ENCODE data around the gene TDRD12. TPM values are rescaled to one million over a fixed set of nuclear protein-coding genes. Genes with fewer than 3 reads are reported as not detected.

The TDRD12 gene
- total and polyA plus RNA-seq, 2 experiments from 2014 or later, result 0.68 to 2.8 TPM

DNA sequence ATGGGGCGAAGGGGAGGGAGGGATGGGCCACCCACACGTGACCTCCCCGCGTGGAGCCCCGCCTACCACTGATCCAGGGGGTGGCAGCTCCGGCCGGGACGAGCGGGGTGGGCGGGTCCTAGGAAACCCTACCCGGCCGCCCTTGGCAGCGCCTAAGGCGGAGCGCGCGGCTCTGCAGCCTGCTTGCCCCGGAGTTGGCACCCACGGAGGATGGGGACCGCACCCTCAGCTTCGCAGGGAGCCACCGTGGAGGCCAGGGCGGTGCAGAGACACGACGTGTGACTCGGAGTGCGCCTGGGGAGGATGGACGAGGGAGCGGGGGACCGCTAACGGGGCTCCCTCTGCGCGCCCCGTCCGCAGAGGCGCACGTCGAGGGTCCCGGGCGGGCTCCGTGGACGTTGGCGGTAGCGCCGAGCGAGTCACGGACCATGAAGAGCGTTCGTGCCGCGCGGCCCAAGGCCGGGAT, 43.8 kb upstream of the TDRD12 start, which contains the start of gene RGS9BP:
Gene RGS9BP (plus strand): TSS at position 129 of the 466 bp plus-strand sequence. CDS start 416 bp downstream, outside the sequence.
- TF ChIP-seq EZH2 (IDR thresholded peaks at IDR 0.05; ENCODE audit: low read depth, unreplicated experiment) (peak; percentile 40), JUNB (IDR thresholded peaks at IDR 0.05; ENCODE audit: unreplicated experiment) (no peak), CREB1 (CRISPR knock-in tag; IDR thresholded peaks at IDR 0.05; ENCODE audit: low read depth) (no peak), ZNF331 (CRISPR knock-in tag; IDR thresholded peaks at IDR 0.05; ENCODE audit: low read depth) (no peak), POLR2AphosphoS5 (IDR thresholded peaks at IDR 0.05; ENCODE audit: low read depth) (no peak), ZNF114 (CRISPR knock-in tag; IDR thresholded peaks at IDR 0.05) (no peak)
- TF ChIP-seq, protein P1, sequence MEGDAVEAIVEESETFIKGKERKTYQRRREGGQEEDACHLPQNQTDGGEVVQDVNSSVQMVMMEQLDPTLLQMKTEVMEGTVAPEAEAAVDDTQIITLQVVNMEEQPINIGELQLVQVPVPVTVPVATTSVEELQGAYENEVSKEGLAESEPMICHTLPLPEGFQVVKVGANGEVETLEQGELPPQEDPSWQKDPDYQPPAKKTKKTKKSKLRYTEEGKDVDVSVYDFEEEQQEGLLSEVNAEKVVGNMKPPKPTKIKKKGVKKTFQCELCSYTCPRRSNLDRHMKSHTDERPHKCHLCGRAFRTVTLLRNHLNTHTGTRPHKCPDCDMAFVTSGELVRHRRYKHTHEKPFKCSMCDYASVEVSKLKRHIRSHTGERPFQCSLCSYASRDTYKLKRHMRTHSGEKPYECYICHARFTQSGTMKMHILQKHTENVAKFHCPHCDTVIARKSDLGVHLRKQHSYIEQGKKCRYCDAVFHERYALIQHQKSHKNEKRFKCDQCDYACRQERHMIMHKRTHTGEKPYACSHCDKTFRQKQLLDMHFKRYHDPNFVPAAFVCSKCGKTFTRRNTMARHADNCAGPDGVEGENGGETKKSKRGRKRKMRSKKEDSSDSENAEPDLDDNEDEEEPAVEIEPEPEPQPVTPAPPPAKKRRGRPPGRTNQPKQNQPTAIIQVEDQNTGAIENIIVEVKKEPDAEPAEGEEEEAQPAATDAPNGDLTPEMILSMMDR (conservative IDR thresholded peaks at IDR 0.05; ENCODE audit: low read depth in 2 of 2), result no peak
- TF ChIP-seq, protein P2, sequence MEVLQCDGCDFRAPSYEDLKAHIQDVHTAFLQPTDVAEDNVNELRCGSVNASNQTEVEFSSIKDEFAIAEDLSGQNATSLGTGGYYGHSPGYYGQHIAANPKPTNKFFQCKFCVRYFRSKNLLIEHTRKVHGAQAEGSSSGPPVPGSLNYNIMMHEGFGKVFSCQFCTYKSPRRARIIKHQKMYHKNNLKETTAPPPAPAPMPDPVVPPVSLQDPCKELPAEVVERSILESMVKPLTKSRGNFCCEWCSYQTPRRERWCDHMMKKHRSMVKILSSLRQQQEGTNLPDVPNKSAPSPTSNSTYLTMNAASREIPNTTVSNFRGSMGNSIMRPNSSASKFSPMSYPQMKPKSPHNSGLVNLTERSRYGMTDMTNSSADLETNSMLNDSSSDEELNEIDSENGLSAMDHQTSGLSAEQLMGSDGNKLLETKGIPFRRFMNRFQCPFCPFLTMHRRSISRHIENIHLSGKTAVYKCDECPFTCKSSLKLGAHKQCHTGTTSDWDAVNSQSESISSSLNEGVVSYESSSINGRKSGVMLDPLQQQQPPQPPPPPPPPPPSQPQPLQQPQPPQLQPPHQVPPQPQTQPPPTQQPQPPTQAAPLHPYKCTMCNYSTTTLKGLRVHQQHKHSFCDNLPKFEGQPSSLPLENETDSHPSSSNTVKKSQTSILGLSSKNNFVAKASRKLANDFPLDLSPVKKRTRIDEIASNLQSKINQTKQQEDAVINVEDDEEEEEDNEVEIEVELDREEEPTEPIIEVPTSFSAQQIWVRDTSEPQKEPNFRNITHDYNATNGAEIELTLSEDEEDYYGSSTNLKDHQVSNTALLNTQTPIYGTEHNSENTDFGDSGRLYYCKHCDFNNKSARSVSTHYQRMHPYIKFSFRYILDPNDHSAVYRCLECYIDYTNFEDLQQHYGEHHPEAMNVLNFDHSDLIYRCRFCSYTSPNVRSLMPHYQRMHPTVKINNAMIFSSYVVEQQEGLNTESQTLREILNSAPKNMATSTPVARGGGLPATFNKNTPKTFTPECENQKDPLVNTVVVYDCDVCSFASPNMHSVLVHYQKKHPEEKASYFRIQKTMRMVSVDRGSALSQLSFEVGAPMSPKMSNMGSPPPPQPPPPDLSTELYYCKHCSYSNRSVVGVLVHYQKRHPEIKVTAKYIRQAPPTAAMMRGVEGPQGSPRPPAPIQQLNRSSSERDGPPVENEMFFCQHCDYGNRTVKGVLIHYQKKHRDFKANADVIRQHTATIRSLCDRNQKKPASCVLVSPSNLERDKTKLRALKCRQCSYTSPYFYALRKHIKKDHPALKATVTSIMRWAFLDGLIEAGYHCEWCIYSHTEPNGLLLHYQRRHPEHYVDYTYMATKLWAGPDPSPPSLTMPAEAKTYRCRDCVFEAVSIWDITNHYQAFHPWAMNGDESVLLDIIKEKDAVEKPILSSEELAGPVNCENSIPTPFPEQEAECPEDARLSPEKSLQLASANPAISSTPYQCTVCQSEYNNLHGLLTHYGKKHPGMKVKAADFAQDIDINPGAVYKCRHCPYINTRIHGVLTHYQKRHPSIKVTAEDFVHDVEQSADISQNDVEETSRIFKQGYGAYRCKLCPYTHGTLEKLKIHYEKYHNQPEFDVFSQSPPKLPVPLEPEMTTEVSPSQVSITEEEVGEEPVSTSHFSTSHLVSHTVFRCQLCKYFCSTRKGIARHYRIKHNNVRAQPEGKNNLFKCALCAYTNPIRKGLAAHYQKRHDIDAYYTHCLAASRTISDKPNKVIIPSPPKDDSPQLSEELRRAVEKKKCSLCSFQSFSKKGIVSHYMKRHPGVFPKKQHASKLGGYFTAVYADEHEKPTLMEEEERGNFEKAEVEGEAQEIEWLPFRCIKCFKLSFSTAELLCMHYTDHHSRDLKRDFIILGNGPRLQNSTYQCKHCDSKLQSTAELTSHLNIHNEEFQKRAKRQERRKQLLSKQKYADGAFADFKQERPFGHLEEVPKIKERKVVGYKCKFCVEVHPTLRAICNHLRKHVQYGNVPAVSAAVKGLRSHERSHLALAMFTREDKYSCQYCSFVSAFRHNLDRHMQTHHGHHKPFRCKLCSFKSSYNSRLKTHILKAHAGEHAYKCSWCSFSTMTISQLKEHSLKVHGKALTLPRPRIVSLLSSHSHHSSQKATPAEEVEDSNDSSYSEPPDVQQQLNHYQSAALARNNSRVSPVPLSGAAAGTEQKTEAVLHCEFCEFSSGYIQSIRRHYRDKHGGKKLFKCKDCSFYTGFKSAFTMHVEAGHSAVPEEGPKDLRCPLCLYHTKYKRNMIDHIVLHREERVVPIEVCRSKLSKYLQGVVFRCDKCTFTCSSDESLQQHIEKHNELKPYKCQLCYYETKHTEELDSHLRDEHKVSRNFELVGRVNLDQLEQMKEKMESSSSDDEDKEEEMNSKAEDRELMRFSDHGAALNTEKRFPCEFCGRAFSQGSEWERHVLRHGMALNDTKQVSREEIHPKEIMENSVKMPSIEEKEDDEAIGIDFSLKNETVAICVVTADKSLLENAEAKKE (CRISPR knock-in tag; IDR thresholded peaks at IDR 0.05), result no peak
- peaks cover 37% of the 10 kb centered on the region for H3K79me2 ChIP-seq (replicated peaks; ENCODE audit: insufficient read depth)
- no peaks in the 10 kb centered on the region for H3K36me3 ChIP-seq (ENCODE audit: insufficient read depth)
- peaks cover 20% of the 10 kb centered on the region for H4K20me1 ChIP-seq (replicated peaks; ENCODE audit: insufficient read depth)
- H3K4me1 Mint-ChIP-seq, result peaks cover 24% of the 10 kb centered on the region
- peaks cover 36% of the 10 kb centered on the region for H3K27me3 Mint-ChIP-seq (ENCODE audit: insufficient read depth, low read depth, poor library complexity)
- H3K27me3 ChIP-seq (ENCODE audit: insufficient read depth), result peaks cover 45% of the 10 kb centered on the region
- peak within 1 kb of the TSS; percentile 85 for H3K4me3 ChIP-seq
- peaks cover 3% of the 10 kb centered on the region; the same call in 1 of the 3 replicates for H3K9me3 Mint-ChIP-seq
- DNase-seq (ENCODE audit: low spot score), result peak; percentile 64
- no peak within 1 kb of the TSS for H3K27ac Mint-ChIP-seq
- H3K4me2 ChIP-seq, result peak within 1 kb of the TSS; percentile 97
- ATAC-seq, result peak; percentile 50
- H3K9me2 ChIP-seq (ENCODE audit: insufficient read depth), result no peaks in the 10 kb centered on the region
- peak within 1 kb of the TSS; percentile 90 for H2AFZ ChIP-seq
- no peaks in the 10 kb centered on the region; the same call in 2 of the 3 replicates for H3K36me3 Mint-ChIP-seq (ENCODE audit: low read depth)
- H3F3A ChIP-seq (replicated peaks; ENCODE audit: low read depth), result 0 out of 2 replicates have a peak, but pooled peaks cover 5% of the 10 kb centered on the region
- peaks cover 14% of the 10 kb centered on the region; the same call in 1 of the 2 replicates for H3K4me1 ChIP-seq (ENCODE audit: insufficient read depth)
- no peak within 1 kb of the TSS for H3K27ac ChIP-seq (ENCODE audit: low read depth)
- H3K4me3 Mint-ChIP-seq, result peak within 1 kb of the TSS; percentile 72
